Duodenal mucosa (tissue), 2 donors: ENCODE measurements around the gene ODAPH.
"Not testable (repeated sequence)": the region's sequence is repeated elsewhere in the genome, so short reads cannot be mapped to it uniquely, and the experiment has no call there.

Source experiments
- H3K27ac ChIP-seq: one replicate; pipeline ENCODE4 v1.7.0; 2013; ENCODE audit warnings: low read depth, low read length
- H3K27me3 ChIP-seq, 2 donors: one replicate each; pipeline ENCODE4 v1.7.0; 2013; ENCODE audit warnings: low read length in 2 of 2, control low read depth in 1 of 2; ENCODE audit not compliant: insufficient read depth in 2 of 2, control insufficient read depth in 1 of 2
- H3K36me3 ChIP-seq, 2 donors: one replicate each; pipeline ENCODE4 v1.7.0; 2013; ENCODE audit warnings: low read length in 2 of 2, control low read depth in 1 of 2; ENCODE audit not compliant: insufficient read depth in 2 of 2, control insufficient read depth in 1 of 2
- H3K4me1 ChIP-seq, 2 donors: one replicate each; pipeline ENCODE4 v1.7.0; 2013; ENCODE audit warnings: low read length in 2 of 2, control low read depth in 1 of 2; ENCODE audit not compliant: insufficient read depth in 2 of 2, control insufficient read depth in 1 of 2
- H3K4me3 ChIP-seq, 2 donors: one replicate each; pipeline ENCODE4 v1.7.0; 2013; ENCODE audit warnings: low read length in 2 of 2, low read depth in 1 of 2
- H3K9ac ChIP-seq, 2 donors: one replicate each; pipeline ENCODE4 v1.7.0; 2013; ENCODE audit warnings: low read length in 2 of 2, low read depth in 1 of 2
- H3K9me3 ChIP-seq, 2 donors: one replicate each; pipeline ENCODE4 v1.7.0; 2013; ENCODE audit warnings: low read length in 2 of 2, control low read depth in 1 of 2; ENCODE audit not compliant: control insufficient read depth in 1 of 2

ODAPH gene

GRCh38 chr4:75519452-75519851 is 36.4 kb upstream of the ODAPH start:
- not testable (repeated sequence) for H3K27me3 ChIP-seq, H3K27ac ChIP-seq, H3K9me3 ChIP-seq, H3K4me3 ChIP-seq, H3K9ac ChIP-seq
- Histone ChIP-seq H3K4me1 (peaks cover 8 to 16% of the 10 kb centered on the region in 2 donors), H3K36me3 (peaks cover 17 to 34% of the 10 kb centered on the region in 2 donors)

- Histone ChIP-seq H3K4me3 (no peak overlapping the region), H3K4me1 (no peaks in the 10 kb centered on the region), H3K27ac (no peak overlapping the region), H3K9me3 (no peaks in the 10 kb centered on the region), H3K36me3 (peaks cover 30 to 61% of the 10 kb centered on the region in 2 donors), H3K27me3 (no peaks in the 10 kb centered on the region), H3K9ac (no peak overlapping the region)
Measured at GRCh38 chr4:75525086-75525485, 30.8 kb upstream of the ODAPH start.

- Histone ChIP-seq H3K27ac (no peak overlapping the region), H3K9ac (no peak overlapping the region), H3K9me3 (no peaks in the 10 kb centered on the region), H3K36me3 (peaks cover 35 to 64% of the 10 kb centered on the region in 2 donors), H3K27me3 (no peaks in the 10 kb centered on the region), H3K4me3 (no peak overlapping the region), H3K4me1 (no peaks in the 10 kb centered on the region)
Measured at GRCh38 chr4:75525910-75526309, 30.0 kb upstream of the ODAPH start.

DNA sequence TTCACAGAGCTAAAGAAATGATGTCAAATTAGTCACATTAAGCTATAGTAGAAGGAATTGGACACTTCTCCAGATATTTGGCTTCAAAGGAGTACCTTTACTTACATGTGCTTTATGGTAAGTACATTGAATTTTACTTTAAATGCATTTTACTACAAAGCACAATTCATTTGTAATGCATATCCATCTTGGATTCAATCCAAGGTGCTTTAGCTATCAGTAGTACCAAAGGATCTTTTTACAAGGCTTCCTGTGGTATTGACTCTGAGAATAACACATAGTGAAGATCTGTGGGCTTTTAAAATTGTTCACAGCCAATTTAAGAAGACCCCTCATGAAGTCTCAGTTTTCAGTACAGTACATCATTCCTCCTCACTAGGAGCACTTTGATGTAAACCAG is 28.4 kb upstream of the ODAPH start:
- Histone ChIP-seq H3K36me3 (peaks cover 39 to 71% of the 10 kb centered on the region in 2 donors), H3K27me3 (no peaks in the 10 kb centered on the region), H3K9me3 (peaks cover 0 to 3% of the 10 kb centered on the region in 2 donors), H3K27ac (no peak overlapping the region), H3K4me1 (no peaks in the 10 kb centered on the region), H3K9ac (no peak overlapping the region), H3K4me3 (no peak overlapping the region)

GRCh38 chr4:75530556-75531322 is 25.1 kb upstream of the ODAPH start:
- H3K36me3 ChIP-seq: peaks cover 36 to 61% of the 10 kb centered on the region in 2 donors

DNA sequence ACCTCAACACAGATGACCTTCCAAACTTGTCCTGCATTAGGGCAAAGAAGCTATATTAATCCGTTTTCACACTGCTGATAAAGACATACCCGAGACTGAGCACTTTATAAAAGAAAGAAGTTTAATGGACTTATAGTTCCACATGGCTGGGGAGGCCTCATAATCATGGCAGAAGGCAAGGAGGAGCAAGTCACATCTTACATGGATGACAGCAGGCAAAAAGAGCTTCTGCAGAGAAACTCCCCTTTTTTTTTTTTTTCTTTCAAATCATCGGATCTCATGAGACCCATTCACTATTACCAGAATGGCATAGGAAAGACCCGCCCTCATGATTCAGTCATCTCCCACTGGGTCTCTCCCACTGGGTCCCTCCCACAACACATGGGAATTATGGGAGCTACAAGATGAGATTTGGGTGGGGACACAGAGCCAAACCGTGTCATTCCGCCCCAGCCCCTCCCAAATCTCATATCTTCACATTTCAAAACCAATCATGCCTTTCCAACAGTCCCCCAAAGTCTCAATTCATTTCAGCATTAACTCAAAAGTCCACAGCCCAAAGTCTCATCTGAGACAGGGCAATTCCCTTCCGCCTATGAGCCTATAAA is 24.2 kb upstream of the ODAPH start:
- not testable (repeated sequence) for H3K4me1 ChIP-seq, H3K4me3 ChIP-seq, H3K9me3 ChIP-seq, H3K9ac ChIP-seq, H3K27ac ChIP-seq, H3K27me3 ChIP-seq
- H3K36me3 ChIP-seq: peaks cover 29 to 52% of the 10 kb centered on the region in 2 donors

More at GRCh38 chr4:75530556-75531322, 25.1 kb upstream of the ODAPH start:
- Histone ChIP-seq H3K4me3 (no peak overlapping the region), H3K9ac (no peak overlapping the region), H3K27me3 (no peaks in the 10 kb centered on the region), H3K9me3 (peaks cover 0 to 3% of the 10 kb centered on the region in 2 donors), H3K27ac (no peak overlapping the region), H3K4me1 (no peaks in the 10 kb centered on the region)

DNA sequence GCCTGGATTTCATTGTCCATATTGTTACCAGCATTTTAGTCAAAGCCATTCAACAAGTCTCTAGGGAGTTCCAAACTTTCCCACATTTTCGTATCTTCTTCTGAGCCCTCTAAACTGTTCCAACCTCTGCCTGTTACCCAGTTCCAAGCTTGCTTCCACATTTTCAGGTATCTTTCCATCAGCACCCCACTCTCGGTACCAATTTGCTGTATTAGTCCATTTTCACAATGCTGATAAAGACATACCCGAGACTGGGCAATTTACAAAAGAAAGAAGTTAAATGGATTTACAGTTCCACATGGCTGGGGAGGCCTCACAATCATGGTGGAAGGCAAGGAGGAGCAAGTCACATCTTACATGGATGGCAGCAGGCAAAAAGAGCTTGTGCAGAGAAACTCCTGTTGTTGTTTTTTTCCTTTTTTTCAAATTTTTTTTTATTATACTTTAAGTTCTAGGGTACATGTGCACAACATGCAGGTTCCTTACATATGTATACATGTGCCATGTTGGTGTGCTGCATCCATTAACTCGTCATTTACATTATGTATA is 22.5 kb upstream of the ODAPH start:
- H3K27me3 ChIP-seq, H3K9ac ChIP-seq, H3K9me3 ChIP-seq, H3K4me3 ChIP-seq, H3K27ac ChIP-seq, H3K4me1 ChIP-seq: not testable (repeated sequence)
- H3K36me3 ChIP-seq: peaks cover 12 to 36% of the 10 kb centered on the region in 2 donors

DNA sequence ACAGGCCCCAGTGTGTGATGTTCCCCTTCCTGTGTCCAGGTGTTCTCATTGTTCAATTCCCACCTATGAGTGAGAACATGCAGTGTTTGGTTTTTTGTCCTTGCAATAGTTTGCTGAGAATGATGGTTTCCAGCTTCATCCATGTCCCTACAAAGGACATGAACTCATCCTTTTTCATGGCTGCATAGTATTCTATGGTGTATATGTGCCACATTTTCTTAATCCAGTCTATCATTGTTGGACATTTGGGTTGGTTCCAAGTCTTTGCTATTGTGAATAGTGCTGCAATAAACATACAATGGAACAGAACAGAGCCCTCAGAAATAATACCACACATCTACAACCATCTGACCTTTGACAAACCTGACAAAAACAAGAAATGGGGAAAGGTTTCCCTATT is 21.9 kb upstream of the ODAPH start:
- H3K36me3 ChIP-seq: peaks cover 12 to 38% of the 10 kb centered on the region in 2 donors
- not testable (repeated sequence) for H3K4me1 ChIP-seq, H3K27me3 ChIP-seq, H3K9ac ChIP-seq, H3K9me3 ChIP-seq, H3K4me3 ChIP-seq, H3K27ac ChIP-seq

DNA sequence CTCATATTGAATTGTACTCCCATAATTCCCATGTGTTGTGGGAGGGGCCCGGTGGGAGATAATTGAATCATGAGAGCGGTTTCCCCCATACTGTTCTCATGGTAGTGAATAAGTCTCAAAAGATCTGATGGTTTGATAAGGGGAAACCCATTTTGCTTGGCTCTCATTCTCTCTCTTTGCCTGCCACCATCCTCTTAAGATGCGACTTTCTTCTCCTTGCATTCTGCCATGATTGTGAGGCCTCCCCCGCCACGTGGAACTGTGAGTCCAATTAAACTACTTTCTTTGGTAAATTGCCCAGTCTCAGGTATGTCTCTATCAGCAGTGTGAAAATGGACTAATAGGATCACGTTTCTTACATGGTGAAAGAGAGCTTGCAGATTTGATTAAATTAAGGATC is 18.6 kb upstream of the ODAPH start:
- H3K27ac ChIP-seq, H3K9me3 ChIP-seq, H3K9ac ChIP-seq, H3K4me3 ChIP-seq, H3K4me1 ChIP-seq, H3K27me3 ChIP-seq: not testable (repeated sequence)
- H3K36me3 ChIP-seq: peaks cover 0 to 11% of the 10 kb centered on the region in 2 donors

- no peak overlapping the region for H3K27ac ChIP-seq
Measured at GRCh38 chr4:75542824-75543223, 13.0 kb upstream of the ODAPH start.

More at GRCh38 chr4:75542824-75543223, 13.0 kb upstream of the ODAPH start:
- peaks cover 0 to 5% of the 10 kb centered on the region in 2 donors for H3K36me3 ChIP-seq
- H3K4me3 ChIP-seq: no peak overlapping the region
- no peak overlapping the region for H3K9ac ChIP-seq
- no peaks in the 10 kb centered on the region for H3K4me1 ChIP-seq
- H3K9me3 ChIP-seq: no peaks in the 10 kb centered on the region
- no peaks in the 10 kb centered on the region for H3K27me3 ChIP-seq
